LNCaP clone FGC (cell line): ENCODE data around the gene TOP3B.

Source experiments
- DNase-seq: peaks from one replicate; pipeline ENCODE4 v3.0.0-alpha.2; 2011; ENCODE audit warnings: low read depth
- H3K4me3 ChIP-seq: 2 replicates; pipeline ENCODE4 v1.5.1; 2011; ENCODE audit warnings: mild to moderate bottlenecking, low read depth, low read length, control low read depth
- TF ChIP-seq, protein P1 (sequence below): IDR thresholded peaks from 2 replicates; pipeline ENCODE4 v1.5.1; 2012; ENCODE audit warnings: mild to moderate bottlenecking; ENCODE audit not compliant: control insufficient read depth, insufficient read depth; ENCODE audit errors: extremely low read depth

TOP3B gene

DNA sequence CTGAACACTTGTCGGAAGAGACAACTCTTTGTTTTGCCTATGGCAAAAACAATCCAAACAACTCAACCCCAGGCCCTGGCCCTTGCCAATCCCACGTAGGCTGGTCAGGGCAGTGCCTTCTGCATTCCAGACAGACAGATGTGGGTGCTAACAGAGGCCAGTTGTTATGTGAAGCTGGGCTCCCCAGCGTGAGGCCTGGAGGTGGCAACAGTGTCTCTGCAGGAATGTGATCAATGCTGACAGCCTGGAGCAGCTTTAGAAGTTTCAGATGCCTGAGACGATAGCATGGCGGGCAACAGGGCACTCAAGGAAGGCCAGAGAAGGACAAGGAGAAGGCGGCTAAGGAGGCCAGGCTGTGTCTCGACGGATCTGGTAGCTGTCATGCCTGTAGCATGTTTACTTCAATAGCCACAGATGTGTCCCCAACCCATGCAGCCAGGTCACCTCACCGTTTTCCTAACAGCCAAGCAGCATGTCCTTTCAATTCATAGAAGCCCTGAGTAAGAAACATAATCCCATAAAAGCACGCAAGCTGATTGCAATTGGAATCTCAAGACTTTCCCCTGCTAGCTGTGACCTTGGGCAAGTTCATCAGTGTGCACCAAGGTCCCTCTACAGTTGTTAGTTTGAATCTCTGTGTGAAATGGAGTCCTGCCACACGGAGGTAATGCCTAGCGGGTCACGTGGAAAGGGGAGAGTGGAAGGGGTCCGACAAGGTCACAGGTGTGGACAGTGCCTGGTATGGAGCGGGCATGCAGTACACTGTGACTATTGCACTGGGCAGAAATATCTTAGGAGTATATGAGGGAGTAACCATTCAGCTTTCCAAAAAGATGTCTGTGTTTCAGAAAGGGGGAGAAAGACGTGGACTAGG is 15.7 kb downstream of the TOP3B start:
- no peak overlapping the region for H3K4me3 ChIP-seq
- TF ChIP-seq, protein P1, sequence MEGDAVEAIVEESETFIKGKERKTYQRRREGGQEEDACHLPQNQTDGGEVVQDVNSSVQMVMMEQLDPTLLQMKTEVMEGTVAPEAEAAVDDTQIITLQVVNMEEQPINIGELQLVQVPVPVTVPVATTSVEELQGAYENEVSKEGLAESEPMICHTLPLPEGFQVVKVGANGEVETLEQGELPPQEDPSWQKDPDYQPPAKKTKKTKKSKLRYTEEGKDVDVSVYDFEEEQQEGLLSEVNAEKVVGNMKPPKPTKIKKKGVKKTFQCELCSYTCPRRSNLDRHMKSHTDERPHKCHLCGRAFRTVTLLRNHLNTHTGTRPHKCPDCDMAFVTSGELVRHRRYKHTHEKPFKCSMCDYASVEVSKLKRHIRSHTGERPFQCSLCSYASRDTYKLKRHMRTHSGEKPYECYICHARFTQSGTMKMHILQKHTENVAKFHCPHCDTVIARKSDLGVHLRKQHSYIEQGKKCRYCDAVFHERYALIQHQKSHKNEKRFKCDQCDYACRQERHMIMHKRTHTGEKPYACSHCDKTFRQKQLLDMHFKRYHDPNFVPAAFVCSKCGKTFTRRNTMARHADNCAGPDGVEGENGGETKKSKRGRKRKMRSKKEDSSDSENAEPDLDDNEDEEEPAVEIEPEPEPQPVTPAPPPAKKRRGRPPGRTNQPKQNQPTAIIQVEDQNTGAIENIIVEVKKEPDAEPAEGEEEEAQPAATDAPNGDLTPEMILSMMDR: no peak
- no peak for DNase-seq

DNA sequence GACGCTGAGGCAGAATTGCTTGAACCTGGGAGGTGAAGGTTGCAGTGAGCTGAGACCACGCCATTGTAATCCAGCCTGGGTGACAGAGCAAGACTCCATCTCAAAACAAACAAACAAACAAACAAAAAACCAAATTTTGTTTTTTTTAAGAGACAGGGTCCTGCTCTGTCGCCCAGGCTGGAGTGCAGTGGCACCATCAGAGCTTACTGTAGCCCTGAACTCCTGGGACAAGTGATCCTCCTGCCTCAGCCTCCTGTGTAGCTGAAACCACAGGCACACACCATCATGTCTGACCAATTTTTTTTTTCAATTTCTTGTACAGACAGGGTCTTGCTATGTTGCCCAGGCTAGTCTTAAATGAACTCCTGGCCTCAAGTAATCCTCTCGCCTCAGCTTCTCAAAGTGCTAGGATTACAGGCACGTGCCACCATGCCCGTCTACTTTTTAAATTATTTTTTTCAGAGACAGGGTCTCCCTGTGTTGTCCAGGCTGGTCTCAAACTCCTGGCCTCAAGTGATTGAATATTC is 16.8 kb downstream of the TOP3B start:
- no peak for DNase-seq
- TF ChIP-seq, protein P1: no peak
- H3K4me3 ChIP-seq: no peak overlapping the region

DNA sequence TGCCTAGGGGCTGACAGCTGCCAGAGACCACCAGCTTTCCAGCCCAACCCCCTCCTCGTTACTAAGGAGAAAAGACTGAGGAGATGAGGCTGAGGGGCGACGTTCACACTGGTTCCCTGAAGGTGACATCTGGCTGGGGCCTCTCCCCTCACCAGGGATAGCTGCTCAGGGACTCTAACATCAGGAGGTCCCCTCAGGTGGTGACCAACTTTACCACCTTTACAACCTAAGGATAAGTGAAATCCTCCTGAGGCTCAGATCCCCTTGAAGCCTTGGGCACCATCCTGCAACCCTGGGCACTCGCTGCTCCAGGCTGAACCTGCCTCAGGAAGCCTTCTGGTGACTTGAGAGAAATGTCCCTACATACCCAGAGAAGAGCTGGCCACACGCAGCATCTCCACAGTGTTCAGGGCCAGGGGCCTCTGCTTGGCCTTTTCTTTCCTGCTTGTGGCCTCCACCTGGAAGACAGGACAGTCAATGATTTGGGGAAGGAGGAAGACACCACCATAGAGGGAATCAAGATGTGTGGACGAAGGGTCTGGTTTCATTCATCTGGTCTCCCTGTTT is 17.6 kb downstream of the TOP3B start:
- DNase-seq: no peak
- TF ChIP-seq, protein P1: no peak
- H3K4me3 ChIP-seq: no peak overlapping the region

DNA sequence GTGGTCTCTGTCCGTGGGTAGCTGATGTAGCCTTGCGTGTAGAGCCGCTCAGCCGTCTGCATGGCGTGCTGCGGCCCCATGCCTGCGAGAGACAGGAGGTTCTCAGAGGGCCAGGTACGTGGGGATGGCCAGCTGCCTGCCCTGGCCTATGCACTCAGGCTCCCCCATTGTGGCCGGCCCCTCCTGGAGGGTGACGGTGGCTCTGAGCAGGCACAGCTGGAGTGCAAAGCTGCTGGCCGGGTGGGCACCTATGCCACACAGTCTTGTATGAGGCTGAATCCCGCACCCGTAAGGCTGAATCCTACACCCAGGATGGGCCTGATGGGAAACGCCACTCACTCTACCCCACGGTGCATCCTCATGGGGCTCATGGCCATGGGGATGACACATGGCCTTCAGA is 18.4 kb downstream of the TOP3B start:
- H3K4me3 ChIP-seq: no peak overlapping the region
- TF ChIP-seq, protein P1: no peak
- DNase-seq: no peak

GRCh38 chr22:21963790-21964211 is 18.8 kb downstream of the TOP3B start:
- no peak for DNase-seq
- no peak overlapping the region for H3K4me3 ChIP-seq
- TF ChIP-seq, protein P1: no peak

DNA sequence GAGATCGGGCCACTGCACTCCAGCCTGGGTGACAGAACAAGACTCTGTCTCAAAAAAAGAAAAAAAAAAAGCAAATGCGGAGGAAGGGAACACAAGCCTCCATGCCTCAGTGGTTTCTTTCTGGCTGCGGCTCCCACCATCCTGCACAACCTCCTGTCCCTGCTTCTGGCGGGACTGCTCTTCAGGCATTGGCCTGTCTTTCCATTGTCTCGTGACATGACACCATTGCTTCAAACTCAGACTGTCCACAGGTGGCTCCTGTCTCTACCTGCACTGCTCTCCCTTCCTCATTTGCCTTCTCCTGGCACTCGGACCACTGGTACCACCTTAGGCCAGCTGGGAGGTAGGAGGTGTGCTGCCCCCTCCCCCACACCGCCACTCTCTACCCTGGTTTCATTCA is 19.3 kb downstream of the TOP3B start:
- TF ChIP-seq, protein P1: no peak
- DNase-seq: no peak
- no peak overlapping the region for H3K4me3 ChIP-seq
